ENCODE results near the gene LINGO4.

The LINGO4 gene

DNA sequence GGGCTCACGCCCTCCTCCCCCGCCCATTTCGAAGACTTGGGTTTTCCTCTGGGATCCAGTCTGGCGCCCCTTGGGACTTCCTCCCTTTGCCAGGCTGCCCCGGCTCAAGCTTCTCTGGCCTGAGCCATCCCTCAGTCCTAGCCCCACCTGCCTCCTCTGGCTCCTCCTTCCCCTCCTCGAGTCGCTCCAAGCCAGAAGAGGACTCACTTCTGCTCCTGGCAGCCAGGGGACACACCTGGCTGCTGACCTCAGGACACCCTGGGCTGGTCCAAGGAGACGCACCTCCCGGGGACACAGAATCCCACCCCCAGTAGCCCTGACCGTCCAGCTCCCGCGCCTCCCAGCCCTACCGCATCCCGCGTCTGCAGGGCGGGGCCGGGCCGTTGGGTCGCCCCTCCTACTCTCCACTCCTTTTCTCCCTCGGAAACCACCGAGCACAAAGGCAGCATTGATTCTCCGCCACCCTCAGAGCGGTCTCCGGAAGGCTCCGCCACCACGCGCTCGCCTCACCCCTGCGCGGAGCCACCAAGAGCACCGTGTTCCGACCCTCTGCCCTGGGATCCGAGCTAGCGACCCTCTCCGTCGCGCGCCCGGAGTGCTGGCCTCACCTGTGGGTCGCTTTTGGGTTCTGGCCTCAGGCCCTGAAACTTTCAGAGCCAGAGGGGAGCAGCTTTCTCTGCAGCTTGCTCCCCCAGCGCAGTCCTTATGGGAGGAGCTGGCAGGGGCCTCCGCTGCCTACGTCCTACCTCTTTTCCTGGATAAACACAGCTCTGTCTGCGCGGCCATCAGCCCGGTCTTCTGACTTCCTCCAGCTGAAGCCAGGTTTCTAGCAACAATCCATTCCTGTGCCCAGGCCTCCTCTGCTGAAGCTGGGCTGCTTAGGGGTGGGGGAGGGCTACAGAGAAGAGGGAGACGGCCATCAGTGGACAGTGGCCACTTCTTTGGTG is 34.5 kb upstream of the LINGO4 start, which contains the start of gene C2CD4D:
TSS of gene C2CD4D (minus strand) at position 364 of the 947 bp plus-strand sequence. CDS start 831 bp downstream, outside the sequence.
- peak; percentile 63 for ATAC-seq
- Mint-ChIP-seq H3K27me3 (peaks cover 29% of the 10 kb centered on the region), H3K4me3 (peak within 1 kb of the TSS; percentile 73), H3K4me1 (peaks cover 40% of the 10 kb centered on the region), H3K36me3 (peaks cover 5% of the 10 kb centered on the region), H3K27ac (peak within 1 kb of the TSS; percentile 53), H3K9me3 (no peaks in the 10 kb centered on the region)

DNA sequence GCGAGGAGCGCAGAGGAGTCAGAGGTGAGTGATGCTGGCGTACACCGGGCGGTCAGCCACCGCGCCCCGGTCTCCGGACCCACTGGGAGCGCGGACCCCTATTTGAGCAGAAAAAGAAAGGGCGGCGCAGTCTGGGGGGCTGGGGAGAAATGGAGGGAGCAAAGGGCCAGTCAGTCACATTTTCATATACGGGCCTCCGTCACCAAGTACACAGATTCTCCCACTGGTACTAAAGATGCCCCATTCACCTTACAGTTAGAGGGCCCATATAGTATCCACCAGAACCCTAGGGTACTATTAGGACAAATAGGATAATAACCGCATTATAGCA is 33.8 kb upstream of the LINGO4 start:
- Mint-ChIP-seq H3K27me3 (peaks cover 29% of the 10 kb centered on the region), H3K4me1 (peaks cover 40% of the 10 kb centered on the region), H3K36me3 (no peaks in the 10 kb centered on the region), H3K4me3 (peak overlapping the region; percentile 73), H3K27ac (peak overlapping the region; percentile 53), H3K9me3 (no peaks in the 10 kb centered on the region)
- ATAC-seq: no peak

DNA sequence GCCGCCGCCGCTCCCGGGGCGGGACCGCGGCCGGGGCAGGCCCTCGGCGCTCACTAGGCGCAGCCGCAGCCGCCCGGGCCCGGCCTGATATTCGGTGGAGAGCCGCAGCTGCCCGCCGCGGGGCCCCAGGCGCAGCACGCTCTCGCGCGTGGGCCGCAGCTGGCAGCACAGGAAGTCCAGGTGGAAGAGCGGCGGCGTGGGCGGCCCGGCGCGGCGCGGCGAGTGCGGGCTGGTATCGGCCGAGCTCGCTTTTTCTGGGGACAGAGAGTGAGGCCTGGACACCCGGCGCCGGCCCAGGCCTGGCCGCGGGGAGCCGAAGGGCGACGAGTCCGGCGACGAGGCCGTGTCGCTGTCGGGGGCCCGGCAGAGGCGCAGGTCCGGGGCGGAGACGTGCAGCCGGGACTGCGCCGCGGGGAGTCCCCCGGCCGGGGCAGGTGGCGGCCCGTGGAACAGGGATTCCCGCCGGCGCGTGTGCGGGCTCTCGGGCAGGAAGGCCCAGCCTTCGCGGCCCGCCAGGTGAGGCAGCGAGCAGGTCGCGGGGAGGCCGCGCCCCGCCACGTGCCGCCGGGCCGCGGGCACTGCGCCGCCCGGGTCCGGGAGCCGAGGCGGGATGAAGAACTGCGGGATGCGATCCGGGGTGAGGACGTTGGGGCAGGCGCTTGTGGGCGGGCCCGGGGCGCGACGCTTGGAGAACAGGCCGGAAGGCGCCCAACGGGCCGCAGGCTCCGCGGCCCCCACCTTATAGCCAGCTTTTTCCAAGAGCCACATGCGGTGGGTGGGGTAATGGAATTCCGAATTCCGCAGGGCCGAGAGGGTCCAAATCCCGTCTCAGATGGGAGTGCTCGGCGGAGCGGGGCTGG is 33.2 kb upstream of the LINGO4 start:
- Mint-ChIP-seq H3K9me3 (no peaks in the 10 kb centered on the region), H3K36me3 (no peaks in the 10 kb centered on the region), H3K4me3 (peak overlapping the region; percentile 73), H3K4me1 (peaks cover 39% of the 10 kb centered on the region), H3K27me3 (peaks cover 29% of the 10 kb centered on the region), H3K27ac (peak overlapping the region; percentile 88)
- peak; percentile 59 for ATAC-seq

DNA sequence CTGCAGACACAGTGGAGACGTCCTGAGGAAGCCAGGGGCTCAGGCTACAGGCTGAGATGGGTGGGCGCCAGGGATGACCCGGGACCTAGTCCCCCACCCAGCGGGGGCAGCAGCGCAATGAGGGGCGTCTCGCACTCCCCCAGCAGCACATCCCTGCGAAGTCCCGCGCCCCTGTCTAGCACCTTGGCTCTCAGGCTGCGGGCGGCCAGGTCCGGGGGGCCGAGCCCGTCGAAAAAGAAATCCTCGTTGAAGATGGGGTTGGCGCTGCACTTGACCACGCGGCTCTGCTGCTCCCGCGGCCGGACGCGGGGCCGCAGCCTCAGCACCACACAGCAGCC is 32.6 kb upstream of the LINGO4 start:
- Mint-ChIP-seq H3K4me1 (peaks cover 35% of the 10 kb centered on the region), H3K27me3 (peaks cover 29% of the 10 kb centered on the region), H3K9me3 (no peaks in the 10 kb centered on the region), H3K4me3 (peak overlapping the region; percentile 84), H3K36me3 (no peaks in the 10 kb centered on the region), H3K27ac (peak overlapping the region; percentile 88)
- peak; percentile 2 for ATAC-seq

DNA sequence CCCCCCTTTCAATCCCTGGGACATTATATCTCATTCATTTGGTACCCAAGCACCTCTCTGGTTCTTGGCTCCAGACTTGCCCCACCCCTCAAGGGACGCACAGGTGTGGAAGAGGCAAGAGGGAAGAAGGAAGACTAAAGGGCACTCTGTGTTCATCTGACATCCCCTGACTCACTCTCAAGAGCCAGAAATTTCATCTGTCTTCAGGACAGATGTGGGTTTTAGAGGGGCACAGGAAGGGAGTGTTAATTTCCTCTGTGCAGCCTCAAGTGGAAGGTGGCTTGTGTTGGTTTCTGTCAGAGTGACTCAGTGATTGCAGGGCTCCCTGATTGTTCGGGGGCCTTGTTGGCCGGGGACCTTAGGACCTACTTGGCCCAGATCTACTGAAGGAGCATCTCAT is 32.0 kb upstream of the LINGO4 start:
- Mint-ChIP-seq H3K36me3 (no peaks in the 10 kb centered on the region), H3K4me3 (peak overlapping the region; percentile 84), H3K27me3 (peaks cover 32% of the 10 kb centered on the region), H3K9me3 (no peaks in the 10 kb centered on the region), H3K27ac (peak overlapping the region; percentile 88), H3K4me1 (peaks cover 35% of the 10 kb centered on the region)
- no peak for ATAC-seq

DNA sequence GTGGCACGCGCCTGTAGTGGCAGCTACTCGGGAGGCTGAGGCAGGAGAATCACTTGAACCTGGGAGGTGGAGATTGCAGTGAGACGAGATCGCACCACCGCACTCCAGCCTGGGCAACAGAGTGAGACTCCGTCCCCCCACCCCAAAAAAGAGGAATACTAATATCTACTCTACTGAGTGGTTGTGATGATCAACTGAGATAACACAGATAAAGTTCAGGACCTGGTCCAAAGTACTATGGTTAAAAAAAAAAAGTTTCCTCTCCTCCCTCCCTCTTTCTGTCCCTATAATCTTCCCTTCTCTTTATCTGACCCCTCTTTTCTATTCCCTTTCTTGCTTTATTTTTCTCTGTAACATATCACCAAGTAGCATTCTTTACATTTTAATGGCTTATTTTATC is 30.4 kb upstream of the LINGO4 start:
- H3K4me1 Mint-ChIP-seq: peaks cover 40% of the 10 kb centered on the region
- H3K27me3 Mint-ChIP-seq: peaks cover 47% of the 10 kb centered on the region
- no peak overlapping the region for H3K27ac Mint-ChIP-seq
- H3K9me3 Mint-ChIP-seq: no peaks in the 10 kb centered on the region
- H3K36me3 Mint-ChIP-seq: no peaks in the 10 kb centered on the region
- ATAC-seq: no peak
- H3K4me3 Mint-ChIP-seq: no peak overlapping the region

DNA sequence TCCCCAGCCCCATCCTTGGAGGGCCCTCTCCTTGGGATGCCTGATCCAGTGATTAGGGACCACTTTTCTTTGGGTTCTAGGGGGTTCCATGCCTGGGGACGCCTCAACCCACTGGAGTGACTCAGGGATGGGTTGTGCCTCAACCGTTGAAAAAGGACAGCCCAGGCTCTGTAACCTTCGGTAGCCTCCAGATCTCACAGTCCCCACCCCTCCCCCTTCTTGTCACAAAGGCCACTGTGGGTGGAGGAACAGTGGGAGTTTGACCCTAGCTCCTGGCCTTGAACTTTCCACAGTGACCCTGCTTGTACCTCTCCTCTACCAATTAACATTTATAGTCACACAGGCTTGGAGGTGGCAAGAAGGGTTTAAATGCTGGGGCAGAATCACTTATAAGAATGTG is 29.0 kb upstream of the LINGO4 start:
- Mint-ChIP-seq H3K27me3 (peaks cover 46% of the 10 kb centered on the region), H3K4me1 (peaks cover 35% of the 10 kb centered on the region), H3K27ac (no peak overlapping the region), H3K4me3 (no peak overlapping the region), H3K9me3 (no peaks in the 10 kb centered on the region), H3K36me3 (no peaks in the 10 kb centered on the region)
- no peak for ATAC-seq

DNA sequence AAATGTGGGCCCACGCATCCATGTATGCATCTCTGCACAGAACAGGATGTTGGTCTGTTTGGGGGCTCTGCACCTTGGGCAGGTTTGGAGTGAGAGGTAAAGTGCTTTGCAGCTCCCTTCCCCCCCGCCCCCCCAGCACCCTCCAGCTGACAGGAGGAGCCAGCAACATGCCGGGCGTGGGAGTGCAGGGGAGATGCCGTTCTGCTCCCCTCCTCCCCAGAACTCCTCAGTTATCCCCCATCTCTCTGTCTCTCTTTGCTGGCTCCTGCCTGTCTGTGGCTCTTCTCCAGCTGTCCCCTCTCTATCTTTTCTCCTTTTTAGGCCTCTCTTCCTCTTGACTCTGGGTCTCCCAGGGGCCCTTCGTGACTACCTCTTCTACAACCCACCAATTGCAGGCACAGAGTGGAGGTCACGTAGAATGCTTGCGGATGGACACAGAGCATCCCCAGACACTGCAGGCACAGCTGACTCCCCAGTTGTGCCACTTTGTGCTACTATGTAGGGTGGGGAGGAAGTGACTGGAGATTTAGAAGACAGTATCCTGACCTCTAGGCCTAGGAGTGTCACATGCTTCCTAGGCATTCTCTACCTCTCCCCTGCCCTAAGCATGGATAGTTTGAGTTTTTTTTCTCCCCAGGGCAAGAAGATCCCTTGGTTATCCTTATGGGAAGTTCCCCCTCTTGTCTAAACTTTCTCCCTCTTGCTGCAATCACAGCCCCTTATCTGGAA is 28.1 kb upstream of the LINGO4 start:
- no peak overlapping the region for H3K4me3 Mint-ChIP-seq
- ATAC-seq: no peak
- H3K27ac Mint-ChIP-seq: no peak overlapping the region
- no peaks in the 10 kb centered on the region for H3K9me3 Mint-ChIP-seq
- H3K4me1 Mint-ChIP-seq: peaks cover 34% of the 10 kb centered on the region
- no peaks in the 10 kb centered on the region for H3K36me3 Mint-ChIP-seq
- H3K27me3 Mint-ChIP-seq: peaks cover 52% of the 10 kb centered on the region

DNA sequence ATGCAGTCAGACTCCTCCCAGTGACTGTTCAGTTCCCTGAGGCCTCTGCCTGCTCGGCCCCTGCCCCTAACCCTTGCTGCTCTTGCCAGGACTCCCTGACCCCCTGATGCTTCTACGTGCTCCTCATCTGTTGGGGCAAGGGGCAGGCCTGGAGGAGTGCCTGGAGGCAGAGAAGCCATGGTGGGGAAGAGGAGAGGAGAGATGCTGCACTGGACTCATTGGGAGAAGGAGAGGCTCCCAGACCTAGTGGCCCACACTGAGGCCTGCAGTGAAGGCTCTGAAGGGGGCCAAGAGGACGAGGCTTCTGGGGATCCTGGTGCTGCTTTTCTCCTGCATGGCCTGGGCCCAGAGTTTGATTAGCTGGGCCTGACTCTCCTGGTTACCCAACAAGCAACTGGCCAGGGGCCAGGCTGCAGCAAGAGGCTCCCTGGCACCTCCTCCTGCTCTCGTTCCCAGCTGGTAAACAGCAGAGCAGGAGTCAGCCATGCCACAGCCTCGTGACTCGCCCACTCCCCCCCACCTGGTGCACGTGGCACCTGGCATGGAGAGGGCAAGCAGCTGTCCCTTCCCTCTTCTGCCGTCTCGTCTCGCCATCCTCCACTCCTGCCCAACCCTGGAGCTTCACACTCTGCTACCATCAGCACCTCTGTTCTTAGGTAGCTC is 27.2 kb upstream of the LINGO4 start:
- no peak overlapping the region for H3K4me3 Mint-ChIP-seq
- H3K4me1 Mint-ChIP-seq: peaks cover 30% of the 10 kb centered on the region

DNA sequence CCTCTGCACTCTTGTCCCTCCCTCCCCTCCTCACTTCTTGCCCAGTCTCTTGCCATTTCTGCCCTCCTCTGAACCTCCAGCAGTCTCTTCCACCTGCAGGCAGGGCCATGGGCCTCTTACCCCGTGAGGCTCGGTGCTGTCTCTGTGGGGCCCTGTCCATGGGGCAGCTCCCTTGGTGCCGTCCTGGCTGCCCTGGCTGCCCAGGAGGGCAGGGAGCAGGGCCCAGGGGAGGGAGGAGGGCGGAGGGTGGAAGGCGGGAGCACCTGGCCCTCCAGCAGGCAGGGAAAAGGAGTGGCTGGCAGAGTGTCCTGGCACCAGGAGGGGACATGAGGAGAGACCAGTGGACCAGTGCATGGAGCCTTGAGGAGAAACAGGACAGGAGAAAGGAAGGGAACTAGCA is 26.4 kb upstream of the LINGO4 start, which contains the start of gene RORC:
TSS of gene RORC (minus strand) at position 198 of the 400 bp plus-strand sequence. CDS start at position 160, 38 bp downstream.
- no peak for ATAC-seq

More for the DNA sequence above, 27.2 kb upstream of the LINGO4 start:
- ATAC-seq: no peak
- Mint-ChIP-seq H3K36me3 (no peaks in the 10 kb centered on the region), H3K27me3 (peaks cover 46% of the 10 kb centered on the region), H3K9me3 (no peaks in the 10 kb centered on the region), H3K27ac (no peak overlapping the region)

DNA sequence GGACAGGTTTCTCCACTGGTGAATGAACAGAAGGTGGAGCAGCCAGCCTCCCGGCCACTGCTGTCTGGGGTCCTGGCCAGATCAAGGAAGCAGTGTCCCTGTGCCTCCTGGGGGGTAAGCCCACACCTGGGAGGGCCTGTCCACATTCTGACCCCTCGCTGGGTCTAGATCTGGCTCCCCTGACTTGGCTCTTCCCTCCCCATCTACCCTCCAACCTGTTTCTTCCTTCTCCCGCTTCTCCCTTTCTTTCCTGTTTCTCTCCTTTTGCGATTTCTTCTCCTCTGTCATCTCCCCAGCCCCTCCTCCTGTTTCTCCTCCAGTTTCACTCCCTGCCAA is 26.0 kb upstream of the LINGO4 start:
- peak overlapping the region; percentile 6 for H3K27ac Mint-ChIP-seq
- no peak overlapping the region for H3K4me3 Mint-ChIP-seq
- H3K4me1 Mint-ChIP-seq: peaks cover 18% of the 10 kb centered on the region
- peaks cover 34% of the 10 kb centered on the region for H3K27me3 Mint-ChIP-seq
- no peaks in the 10 kb centered on the region for H3K36me3 Mint-ChIP-seq
- ATAC-seq: no peak
- no peaks in the 10 kb centered on the region for H3K9me3 Mint-ChIP-seq

More for the DNA sequence above, 26.4 kb upstream of the LINGO4 start, which contains the start of gene RORC:
- Mint-ChIP-seq H3K36me3 (no peaks in the 10 kb centered on the region), H3K27ac (peak within 1 kb of the TSS; percentile 6), H3K27me3 (peaks cover 38% of the 10 kb centered on the region), H3K4me1 (peaks cover 22% of the 10 kb centered on the region), H3K4me3 (no peak within 1 kb of the TSS), H3K9me3 (no peaks in the 10 kb centered on the region)

DNA sequence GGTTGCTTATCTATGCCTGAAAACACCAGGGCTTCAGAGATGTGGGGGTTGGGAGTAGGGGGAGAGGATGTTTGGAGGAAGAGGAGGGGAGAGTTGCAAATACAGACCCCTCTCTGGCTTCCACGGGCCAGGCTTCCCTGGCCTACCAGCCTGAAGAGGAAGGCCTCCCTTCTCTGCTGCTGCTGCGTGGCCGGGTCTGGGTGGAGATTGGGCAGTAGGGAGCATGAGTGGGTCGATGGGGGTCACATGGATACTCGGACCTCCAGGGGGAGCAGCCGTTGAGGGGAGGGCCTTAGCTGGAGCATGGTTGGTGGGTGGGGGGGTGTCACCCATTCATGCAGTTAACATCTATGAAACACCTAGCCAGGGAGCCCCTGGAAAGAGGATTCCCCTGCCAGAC is 24.8 kb upstream of the LINGO4 start:
- H3K27me3 Mint-ChIP-seq: peaks cover 32% of the 10 kb centered on the region
- peaks cover 17% of the 10 kb centered on the region for H3K4me1 Mint-ChIP-seq
- H3K27ac Mint-ChIP-seq: no peak overlapping the region
- no peaks in the 10 kb centered on the region for H3K36me3 Mint-ChIP-seq
- no peak for ATAC-seq
- H3K4me3 Mint-ChIP-seq: no peak overlapping the region
- H3K9me3 Mint-ChIP-seq: no peaks in the 10 kb centered on the region

DNA sequence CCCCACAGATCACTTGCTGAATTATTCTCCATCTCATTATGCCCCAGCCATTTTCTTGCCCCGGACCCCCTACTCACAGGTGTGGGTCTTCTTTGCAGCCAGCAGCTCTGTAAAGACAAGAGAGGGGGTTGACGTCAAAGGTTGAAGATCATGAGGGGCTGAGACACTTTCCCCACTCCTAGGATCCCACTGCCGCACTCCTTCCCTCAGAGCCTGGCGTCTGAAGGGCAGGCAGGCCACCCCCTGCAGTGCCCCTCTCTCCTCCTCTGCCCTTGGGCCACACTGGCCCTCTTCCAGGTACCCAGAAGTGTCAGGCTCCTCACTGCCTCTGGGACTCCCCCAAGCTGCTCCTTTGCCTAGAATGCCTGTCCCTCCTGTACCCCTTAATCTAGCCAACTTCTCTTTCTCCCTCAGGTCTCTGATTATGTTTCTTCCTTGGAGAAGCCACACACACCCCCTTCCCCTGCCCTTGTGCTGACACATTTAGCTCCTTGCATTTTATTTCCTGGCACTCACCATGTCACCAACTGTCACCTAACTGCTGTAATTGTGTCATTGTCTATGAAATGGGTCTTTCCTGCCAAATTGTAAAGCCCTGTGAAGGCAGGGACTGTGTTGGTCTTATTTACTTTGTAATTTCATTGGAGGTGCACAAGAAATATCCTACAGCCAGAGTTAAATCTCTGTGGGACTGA is 24.3 kb upstream of the LINGO4 start:
- ATAC-seq: no peak
- Mint-ChIP-seq H3K4me1 (peaks cover 17% of the 10 kb centered on the region), H3K27ac (no peak overlapping the region), H3K27me3 (peaks cover 35% of the 10 kb centered on the region), H3K36me3 (no peaks in the 10 kb centered on the region), H3K4me3 (no peak overlapping the region), H3K9me3 (no peaks in the 10 kb centered on the region)

DNA sequence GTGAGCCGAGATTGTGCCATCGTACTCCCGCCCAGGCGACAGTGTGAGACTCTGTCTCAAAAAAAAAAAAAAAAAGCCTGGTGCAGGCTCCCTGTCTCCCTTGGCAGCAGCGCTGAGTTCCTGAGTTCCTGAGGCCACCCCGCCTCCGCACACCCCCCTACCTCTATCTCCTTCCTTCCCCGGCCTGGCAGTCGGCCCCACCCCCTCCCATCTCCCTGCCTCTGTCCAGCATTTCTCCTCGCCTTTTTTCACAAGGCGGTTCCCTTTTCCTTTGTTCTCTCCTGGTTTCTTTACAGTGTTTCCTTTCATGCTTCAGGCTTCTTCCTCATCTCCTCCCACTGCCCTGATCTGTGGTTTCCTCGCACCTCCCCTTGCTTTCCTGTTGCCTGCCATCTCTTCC is 23.7 kb upstream of the LINGO4 start:
- peaks cover 41% of the 10 kb centered on the region for H3K27me3 Mint-ChIP-seq
- H3K27ac Mint-ChIP-seq: no peak overlapping the region
- peaks cover 17% of the 10 kb centered on the region for H3K4me1 Mint-ChIP-seq
- no peaks in the 10 kb centered on the region for H3K36me3 Mint-ChIP-seq
- ATAC-seq: no peak
- no peak overlapping the region for H3K4me3 Mint-ChIP-seq
- H3K9me3 Mint-ChIP-seq: no peaks in the 10 kb centered on the region

All from stimulated activated memory B cell treated with anti-CD40 and anti-IgM and Interleukin-4, amounts not matched to agents 10 μg/mL and 1 μg/mL and 100 μg/mL, for 72 hours (primary cell).